ENCODE data around the gene TMEM170A. TPM values are rescaled to one million over a fixed set of nuclear protein-coding genes. Genes with fewer than 3 reads are reported as not detected.

The TMEM170A gene, protein sequence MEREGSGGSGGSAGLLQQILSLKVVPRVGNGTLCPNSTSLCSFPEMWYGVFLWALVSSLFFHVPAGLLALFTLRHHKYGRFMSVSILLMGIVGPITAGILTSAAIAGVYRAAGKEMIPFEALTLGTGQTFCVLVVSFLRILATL
- total RNA-seq: 22.0 and 22.1 TPM in 2 replicates

DNA sequence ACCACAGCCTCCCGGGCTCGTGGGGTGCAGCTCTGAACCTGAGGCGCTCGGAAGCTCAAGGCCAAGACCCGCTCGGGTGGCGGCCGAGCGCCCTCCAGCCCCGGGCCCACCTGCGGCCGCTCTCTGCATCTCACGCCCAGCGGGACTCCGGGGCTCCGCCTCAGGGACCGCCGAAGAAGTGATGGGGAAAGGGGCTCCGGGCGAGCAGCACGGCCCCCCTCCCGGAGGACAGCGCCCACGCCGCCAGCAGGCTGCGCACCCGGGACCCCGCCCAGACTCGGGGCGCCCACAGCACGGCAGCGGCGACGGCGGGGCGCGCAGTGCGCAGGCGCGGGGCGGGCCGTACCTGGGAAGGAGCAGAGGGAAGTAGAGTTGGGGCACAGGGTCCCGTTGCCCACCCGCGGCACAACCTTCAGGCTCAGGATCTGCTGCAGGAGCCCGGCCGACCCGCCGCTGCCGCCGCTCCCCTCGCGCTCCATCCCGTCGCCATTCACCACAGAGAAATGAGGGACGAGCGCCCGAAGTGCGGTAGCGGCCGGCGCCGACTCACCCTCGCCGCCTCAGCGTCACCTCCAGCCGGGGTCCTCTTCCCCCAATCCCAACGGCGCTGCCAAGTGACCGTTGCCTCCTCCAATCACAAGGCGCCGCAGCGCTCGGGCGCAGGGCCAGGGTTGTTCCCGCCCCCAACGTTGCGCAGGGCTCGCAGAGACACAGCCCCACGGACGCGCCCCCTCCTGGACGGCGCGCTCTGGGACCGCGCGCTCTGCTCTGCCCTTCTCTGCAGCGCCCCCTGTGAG, at the start of gene TMEM170A:
TMEM170A (minus strand) TSS at position 568 of the 797 bp plus-strand sequence; CDS start at position 479, 89 bp downstream.

DNA sequence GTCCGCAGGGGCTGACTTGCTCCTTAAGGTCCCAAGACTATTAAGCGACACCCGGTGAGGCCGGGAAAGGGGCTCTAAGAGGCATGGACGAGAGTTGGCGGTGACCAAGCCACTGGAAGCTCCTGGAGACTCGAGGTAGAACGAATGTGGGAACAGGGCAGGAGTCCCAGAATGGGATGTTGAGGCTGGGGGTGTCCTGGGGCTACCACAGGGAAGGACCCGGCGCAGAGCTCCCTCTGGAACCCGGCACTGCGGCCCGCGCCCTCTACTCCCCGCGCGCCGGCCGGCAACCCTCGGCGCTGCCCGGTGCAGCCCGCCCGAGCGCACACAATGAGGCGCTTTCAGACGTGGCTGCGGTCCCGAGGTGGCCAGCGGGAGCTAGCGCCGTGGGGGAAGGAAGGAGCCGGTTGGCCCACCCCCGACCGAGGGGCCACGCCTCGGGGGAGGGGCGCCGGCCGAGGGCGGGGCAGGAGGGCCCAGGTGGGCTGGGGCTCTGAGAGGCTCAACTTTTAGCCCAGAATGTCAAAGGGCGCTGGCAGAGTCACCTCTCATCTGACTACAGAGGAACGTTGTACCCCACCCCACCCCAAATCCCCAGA, 30.7 kb upstream of the TMEM170A start, which contains the start of gene CHST6:
CHST6 (minus strand) TSS at position 366 of the 599 bp plus-strand sequence. CDS start 15,613 bp downstream, outside the sequence.

DNA sequence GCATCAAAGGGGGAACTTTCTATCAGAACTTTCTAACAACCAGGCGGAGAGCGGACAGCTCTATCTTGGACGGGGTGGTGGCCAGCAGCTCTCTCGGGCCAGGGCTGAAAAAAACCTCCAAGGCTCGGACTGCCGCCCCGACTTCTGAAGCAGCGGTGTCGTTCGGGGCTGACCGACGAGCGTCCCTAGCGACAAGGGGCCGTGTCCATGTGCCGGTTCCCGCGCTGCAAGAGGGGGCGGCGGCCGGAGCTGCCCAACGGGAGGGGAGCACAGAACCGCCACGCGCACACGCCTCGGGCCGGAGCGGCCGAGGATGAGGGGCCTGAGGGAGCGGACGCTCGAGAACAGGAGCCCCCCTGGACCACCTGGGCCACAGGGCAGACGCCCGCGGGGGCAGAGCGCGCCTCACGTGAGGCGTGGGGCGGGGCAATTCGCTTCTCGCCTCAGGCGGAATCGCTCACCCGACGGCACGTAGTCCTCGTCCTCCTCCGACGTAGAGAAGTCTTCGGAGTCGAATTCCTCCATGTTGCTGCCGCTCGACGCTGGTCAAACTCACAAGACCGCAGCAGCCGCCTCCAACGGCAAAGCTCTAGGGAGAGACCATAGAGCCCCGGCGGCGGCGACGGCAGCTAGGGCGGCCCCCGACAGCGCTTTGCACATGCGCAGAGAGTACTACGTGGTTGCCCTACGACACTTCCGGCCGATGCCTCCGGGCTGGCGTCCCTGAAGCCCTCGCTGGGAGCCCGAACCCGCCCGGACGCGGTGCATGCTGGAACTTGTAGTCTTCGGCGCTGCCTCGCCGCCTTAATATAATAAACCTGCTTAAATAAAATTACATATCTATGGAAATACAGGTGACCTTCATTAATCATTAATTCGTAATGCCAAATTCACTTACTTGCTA, 31.4 kb downstream of the TMEM170A start, which contains the start of gene CFDP1:
CFDP1 (minus strand) TSS at position 676 of the 904 bp plus-strand sequence; CDS start at position 525, 151 bp downstream.

Other genes with a start within 250 kb of the TMEM170A start
- not detected in 2 replicates for gene CTRB1, start 245.7 kb downstream of the TMEM170A start, total RNA-seq
- gene BCAR1, start 213.1 kb downstream of the TMEM170A start, total RNA-seq: 55.5 and 116 TPM in 2 replicates
- 52.0 and 64.4 TPM in 2 replicates for gene CFDP1, start 31.2 kb downstream of the TMEM170A start, total RNA-seq
- gene CHST6, start 30.8 kb upstream of the TMEM170A start, total RNA-seq: 4.5 and 6.2 TPM in 2 replicates
- gene CHST5, start 71.4 kb upstream of the TMEM170A start, total RNA-seq: 0.23 TPM in 1 of 2 replicates, not detected in the other
- gene TMEM231, start 91.6 kb upstream of the TMEM170A start, total RNA-seq: 17.2 and 21.5 TPM in 2 replicates
- 50.2 and 85.2 TPM in 2 replicates for gene GABARAPL2, start 101.7 kb upstream of the TMEM170A start, total RNA-seq
- 68.9 and 80.5 TPM in 2 replicates for gene ADAT1, start 158.6 kb upstream of the TMEM170A start, total RNA-seq
- gene KARS1, start 183.0 kb upstream of the TMEM170A start, total RNA-seq: 127 and 164 TPM in 2 replicates
- 55.6 and 56.4 TPM in 2 replicates for gene TERF2IP, start 183.1 kb upstream of the TMEM170A start, total RNA-seq
- not detected in 2 replicates for gene CPHXL2, start 212.3 kb upstream of the TMEM170A start, total RNA-seq
- not detected in 2 replicates for gene DUXB, start 236.8 kb upstream of the TMEM170A start, total RNA-seq

Data from smooth muscle cell of the umbilical artery (primary cell).